Keratinocyte (primary cell): ENCODE results near the gene INHA. TPM values are rescaled to one million over a fixed set of nuclear protein-coding genes. Genes with fewer than 3 reads are reported as not detected.

ENCODE experiments used
- DNase-seq: peaks from one replicate; pipeline ENCODE4 v3.0.0-alpha.2; 2011; ENCODE audit warnings: low read depth, missing footprints, low spot score
- FAIRE-seq: peaks from 2 replicates; lab custom pipeline; 2011; peaks lifted over from hg19 to GRCh38; lab: Jason Lieb, UNC
- H2AFZ ChIP-seq: 2 replicates; pipeline ENCODE4 v1.6.0; 2012; ENCODE audit warnings: low read length, control low read depth, inconsistent platforms; ENCODE audit not compliant: control insufficient read depth
- H3K27ac ChIP-seq: 2 replicates; pipeline ENCODE4 v1.5.1; 2011; ENCODE audit warnings: low read length; ENCODE audit not compliant: control insufficient read depth, insufficient read depth
- H3K27me3 ChIP-seq: 3 replicates; pipeline ENCODE4 v1.6.0; 2011; ENCODE audit warnings: low read length; ENCODE audit not compliant: control insufficient read depth, insufficient read depth; ENCODE audit errors: extremely low read depth
- H3K36me3 ChIP-seq, 2 experiments: 2 replicates in 1 of 2; 3 replicates in 1 of 2; pipeline ENCODE4 v1.5.1; 2011; ENCODE audit warnings: low read length in 2 of 2, mild to moderate bottlenecking in 1 of 2; ENCODE audit not compliant: control insufficient read depth in 2 of 2, insufficient read depth in 2 of 2; ENCODE audit errors: extremely low read depth in 1 of 2
- H3K4me1 ChIP-seq: 3 replicates; pipeline ENCODE4 v1.5.1; 2011; ENCODE audit warnings: low read length; ENCODE audit not compliant: control insufficient read depth, insufficient read depth; ENCODE audit errors: extremely low read depth
- H3K4me2 ChIP-seq: 3 replicates; pipeline ENCODE4 v1.6.0; 2011; ENCODE audit warnings: low read depth, low read length; ENCODE audit not compliant: control insufficient read depth, insufficient read depth; ENCODE audit errors: extremely low read depth
- H3K4me3 ChIP-seq, 3 experiments: fragments of 200-600 bp in 1 of 3; sonication (generic) in 1 of 3; 2 replicates in 2 of 3; 3 replicates in 1 of 3; pipeline ENCODE4 v1.5.1; 2011 to 2016; ENCODE audit warnings: low read length in 3 of 3, mild to moderate bottlenecking in 3 of 3, control low read depth in 2 of 3, inconsistent platforms in 1 of 3, low read depth in 1 of 3, mixed read lengths in 1 of 3, mixed run types in 1 of 3, moderate library complexity in 1 of 3; ENCODE audit not compliant: control insufficient read depth in 2 of 3, insufficient read depth in 2 of 3; ENCODE audit errors: extremely low read depth in 1 of 3
- H3K79me2 ChIP-seq: 2 replicates; pipeline ENCODE4 v1.6.0; 2012; ENCODE audit warnings: low read length; ENCODE audit not compliant: control insufficient read depth, insufficient read depth
- H3K9ac ChIP-seq: 3 replicates; pipeline ENCODE4 v1.6.0; 2011; ENCODE audit warnings: low read length; ENCODE audit not compliant: control insufficient read depth, insufficient read depth; ENCODE audit errors: extremely low read depth
- H3K9me1 ChIP-seq: 3 replicates; pipeline ENCODE4 v1.6.0; 2011; ENCODE audit warnings: low read length; ENCODE audit not compliant: control insufficient read depth, insufficient read depth; ENCODE audit errors: extremely low read depth
- H3K9me3 ChIP-seq: 2 replicates; pipeline ENCODE4 v1.5.1; 2012; ENCODE audit warnings: low read depth, low read length; ENCODE audit not compliant: control insufficient read depth
- H4K20me1 ChIP-seq: 3 replicates; pipeline ENCODE4 v1.6.0; 2011; ENCODE audit warnings: low read length; ENCODE audit not compliant: control insufficient read depth, insufficient read depth; ENCODE audit errors: extremely low read depth
- CTCF ChIP-seq, 3 experiments: IDR thresholded peaks in 1 of 3; conservative IDR thresholded peaks in 1 of 3; optimal IDR thresholded peaks in 1 of 3; 2 replicates in 2 of 3; 3 replicates in 1 of 3; pipeline versions ENCODE3 to v1.5.1; 2011; ENCODE audit warnings: low read length in 3 of 3, mild to moderate bottlenecking in 3 of 3, moderate library complexity in 2 of 3, control low read depth in 1 of 3, inconsistent platforms in 1 of 3; ENCODE audit not compliant: insufficient read depth in 2 of 3; ENCODE audit errors: extremely low read depth in 1 of 3
- EZH2 ChIP-seq: IDR thresholded peaks from one replicate; pipeline ENCODE4 v1.6.1; 2012; ENCODE audit warnings: inconsistent platforms, mild to moderate bottlenecking, low read length, moderate library complexity
- dilution Hi-C: fragments of 300-500 bp; cut with MboI; formaldehyde crosslinking; loops from one replicate; pipeline ENCODE4 v1.7.0; 2020; ENCODE audit warnings: low sequenced_read_pairs; ENCODE audit not compliant: extremely low pct_ligation_motif_present
- polyA plus RNA-seq, 5 experiments: library from polyadenylated mRNA; depleted of rRNA in 3 of 5; stranded (reverse) in 3 of 5; stranded (forward) in 1 of 5; unstranded in 1 of 5; fragments of >200 nt; gene quantifications; 1 replicate in 1 of 5; 2 replicates in 3 of 5; 3 replicates in 1 of 5; pipeline versions ENCODE4 v1.2.1 to v1.2.3, GENCODE V29; 2011 to 2012; ENCODE audit warnings: missing spikeins in 2 of 5, low read depth in 1 of 5, low replicate concordance in 1 of 5

The INHA gene
- polyA plus RNA-seq, 1 donor (not counting 4 experiments of a cell fraction or from before 2014, with no cell fraction given) = 0.18 TPM

- Histone ChIP-seq H3K36me3 (no peaks in the 10 kb centered on the region), H3K9me1 (no peaks in the 10 kb centered on the region), H3K4me3 (no peak overlapping the region), H3K9ac (no peak overlapping the region), H3K27me3 (peaks cover 35% of the 10 kb centered on the region), H3K79me2 (no peaks in the 10 kb centered on the region), H2AFZ (no peak overlapping the region), H3K9me3 (no peaks in the 10 kb centered on the region), H3K4me2 (no peak overlapping the region), H4K20me1 (no peaks in the 10 kb centered on the region), H3K4me1 (no peaks in the 10 kb centered on the region), H3K27ac (no peak overlapping the region)
- TF ChIP-seq EZH2 (no peak), CTCF (optimal IDR thresholded peaks at IDR 0.05 in 1 of 3, IDR thresholded peaks at IDR 0.05 in 1 of 3, conservative IDR thresholded peaks at IDR 0.05 in 1 of 3; ENCODE audit: extremely low read depth in 1 of 3, insufficient read depth in 2 of 3, low read length in 3 of 3) (no peak)
- DNase-seq (no peak), FAIRE-seq (no peak)
- dilution Hi-C loops = no loop called here
Measured at GRCh38 chr2:219531639-219532377, 40.3 kb upstream of the INHA start.

DNA sequence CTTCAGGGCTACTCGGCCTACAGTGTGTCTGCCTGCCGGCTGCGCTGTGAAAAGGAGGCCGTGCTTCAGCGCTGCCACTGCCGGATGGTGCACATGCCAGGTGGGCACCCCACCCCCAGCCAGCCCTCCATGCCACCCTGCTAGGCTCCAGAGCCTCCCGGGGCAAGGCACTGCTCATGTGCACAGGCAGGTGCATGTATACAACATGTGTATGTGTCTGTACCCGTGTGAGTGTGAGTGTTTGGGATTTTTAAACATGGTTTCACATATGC, 39.8 kb upstream of the INHA start:
- dilution Hi-C loops = no loop called here
- H3K9ac ChIP-seq = no peak overlapping the region
- H3K9me1 ChIP-seq = no peaks in the 10 kb centered on the region
- H2AFZ ChIP-seq = no peak overlapping the region
- H3K27me3 ChIP-seq = peaks cover 30% of the 10 kb centered on the region
- H3K27ac ChIP-seq = no peak overlapping the region
- H3K4me1 ChIP-seq = peaks cover 2% of the 10 kb centered on the region
- no peak overlapping the region for H3K4me2 ChIP-seq
- no peaks in the 10 kb centered on the region for H3K79me2 ChIP-seq
- H3K9me3 ChIP-seq = no peaks in the 10 kb centered on the region
- H3K4me3 ChIP-seq = no peak overlapping the region
- DNase-seq (no peak), FAIRE-seq (no peak)
- TF ChIP-seq EZH2 = no peak
- no peak for TF ChIP-seq CTCF (optimal IDR thresholded peaks at IDR 0.05 in 1 of 3, IDR thresholded peaks at IDR 0.05 in 1 of 3, conservative IDR thresholded peaks at IDR 0.05 in 1 of 3; ENCODE audit: extremely low read depth in 1 of 3, insufficient read depth in 2 of 3, low read length in 3 of 3)
- no peaks in the 10 kb centered on the region for H3K36me3 ChIP-seq
- H4K20me1 ChIP-seq = no peaks in the 10 kb centered on the region
